ENCODE measurements around the gene ERAP2. TPM values are rescaled to one million over a fixed set of nuclear protein-coding genes. Genes with fewer than 3 reads are reported as not detected.

ERAP2 gene
- total and polyA plus RNA-seq, 2 donors: 11.3 to 51.5 TPM

GRCh38 chr5:96857924-96858323 is 18.4 kb upstream of the ERAP2 start:
- Histone ChIP-seq H3K4me1 (ENCODE audit: control insufficient read depth in 2 of 2, insufficient read depth in 2 of 2, low read length in 2 of 2) (peaks cover 0 to 5% of the 10 kb centered on the region in 2 donors), H3K27me3 (ENCODE audit: control insufficient read depth in 2 of 2, insufficient read depth in 1 of 2, low read length in 1 of 2) (no peaks in the 10 kb centered on the region), H3K9me3 (ENCODE audit: control insufficient read depth in 2 of 2, insufficient read depth in 1 of 2, low read length in 1 of 2) (no peaks in the 10 kb centered on the region), H3K27ac (ENCODE audit: low read depth in 1 of 2, low read length in 1 of 2) (no peak overlapping the region), H3K36me3 (ENCODE audit: control insufficient read depth in 2 of 2, insufficient read depth in 2 of 2, low read length in 1 of 2) (no peaks in the 10 kb centered on the region), H3K4me3 (ENCODE audit: low read length in 2 of 2) (no peak overlapping the region)
- DNase-seq (ENCODE audit: low read depth in 6 of 9, low spot score in 9 of 9): no peak
- 92% methylated on average over 4 of the region's 4 CpGs for WGBS

- Histone ChIP-seq H3K9me3 (ENCODE audit: control insufficient read depth in 2 of 2, insufficient read depth in 1 of 2, low read length in 1 of 2) (no peaks in the 10 kb centered on the region), H3K36me3 (ENCODE audit: control insufficient read depth in 2 of 2, insufficient read depth in 2 of 2, low read length in 1 of 2) (no peaks in the 10 kb centered on the region), H3K27ac (ENCODE audit: low read depth in 1 of 2, low read length in 1 of 2) (no peak overlapping the region), H3K4me1 (ENCODE audit: control insufficient read depth in 2 of 2, insufficient read depth in 2 of 2, low read length in 2 of 2) (peaks cover 0 to 5% of the 10 kb centered on the region in 2 donors), H3K4me3 (ENCODE audit: low read length in 2 of 2) (no peak overlapping the region), H3K27me3 (ENCODE audit: control insufficient read depth in 2 of 2, insufficient read depth in 1 of 2, low read length in 1 of 2) (no peaks in the 10 kb centered on the region)
- 95% methylated on average over 2 of the region's 2 CpGs for WGBS
- DNase-seq (ENCODE audit: low read depth in 6 of 9, low spot score in 9 of 9): no peak
Measured at GRCh38 chr5:96859375-96859774, 16.9 kb upstream of the ERAP2 start.

- Histone ChIP-seq H3K4me3 (ENCODE audit: low read length in 2 of 2) (no peak overlapping the region), H3K27ac (ENCODE audit: low read depth in 1 of 2, low read length in 1 of 2) (no peak overlapping the region), H3K36me3 (ENCODE audit: control insufficient read depth in 2 of 2, insufficient read depth in 2 of 2, low read length in 1 of 2) (no peaks in the 10 kb centered on the region), H3K9me3 (ENCODE audit: control insufficient read depth in 2 of 2, insufficient read depth in 1 of 2, low read length in 1 of 2) (no peaks in the 10 kb centered on the region), H3K27me3 (ENCODE audit: control insufficient read depth in 2 of 2, insufficient read depth in 1 of 2, low read length in 1 of 2) (no peaks in the 10 kb centered on the region), H3K4me1 (ENCODE audit: control insufficient read depth in 2 of 2, insufficient read depth in 2 of 2, low read length in 2 of 2) (peaks cover 0 to 5% of the 10 kb centered on the region in 2 donors)
- 64% methylated on average over 2 of the region's 2 CpGs for WGBS
- no peak for DNase-seq (ENCODE audit: low read depth in 6 of 9, low spot score in 9 of 9)
Measured at GRCh38 chr5:96861076-96861475, 15.2 kb upstream of the ERAP2 start.

DNA sequence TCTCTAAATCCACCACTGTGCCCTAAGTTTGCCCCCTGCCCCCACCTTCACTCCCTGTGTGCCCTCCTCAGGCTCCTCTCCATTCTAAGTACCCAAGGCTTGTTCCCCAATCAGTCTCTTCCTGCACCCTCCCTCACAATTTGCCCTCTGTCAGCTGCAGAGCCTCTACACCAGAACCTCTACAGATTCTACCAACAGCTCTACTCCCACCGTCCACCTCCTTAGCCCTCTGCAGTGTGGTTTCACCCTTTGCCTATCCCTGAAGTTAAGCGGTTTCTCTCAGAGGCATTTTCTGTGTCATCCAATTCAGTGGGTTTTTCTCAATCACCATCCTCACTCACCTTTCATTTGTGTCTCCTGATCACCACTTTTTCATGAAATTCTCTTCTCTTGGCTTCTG is 13.2 kb upstream of the ERAP2 start:
- Histone ChIP-seq H3K9me3 (ENCODE audit: control insufficient read depth in 2 of 2, insufficient read depth in 1 of 2, low read length in 1 of 2) (no peaks in the 10 kb centered on the region), H3K4me1 (ENCODE audit: control insufficient read depth in 2 of 2, insufficient read depth in 2 of 2, low read length in 2 of 2) (peaks cover 0 to 5% of the 10 kb centered on the region in 2 donors), H3K4me3 (ENCODE audit: low read length in 2 of 2) (no peak overlapping the region), H3K36me3 (ENCODE audit: control insufficient read depth in 2 of 2, insufficient read depth in 2 of 2, low read length in 1 of 2) (no peaks in the 10 kb centered on the region), H3K27me3 (ENCODE audit: control insufficient read depth in 2 of 2, insufficient read depth in 1 of 2, low read length in 1 of 2) (no peaks in the 10 kb centered on the region), H3K27ac (ENCODE audit: low read depth in 1 of 2, low read length in 1 of 2) (no peak overlapping the region)
- 73% methylated on average over 2 of the region's 2 CpGs for WGBS
- no peak for DNase-seq (ENCODE audit: low read depth in 6 of 9, low spot score in 9 of 9)

DNA sequence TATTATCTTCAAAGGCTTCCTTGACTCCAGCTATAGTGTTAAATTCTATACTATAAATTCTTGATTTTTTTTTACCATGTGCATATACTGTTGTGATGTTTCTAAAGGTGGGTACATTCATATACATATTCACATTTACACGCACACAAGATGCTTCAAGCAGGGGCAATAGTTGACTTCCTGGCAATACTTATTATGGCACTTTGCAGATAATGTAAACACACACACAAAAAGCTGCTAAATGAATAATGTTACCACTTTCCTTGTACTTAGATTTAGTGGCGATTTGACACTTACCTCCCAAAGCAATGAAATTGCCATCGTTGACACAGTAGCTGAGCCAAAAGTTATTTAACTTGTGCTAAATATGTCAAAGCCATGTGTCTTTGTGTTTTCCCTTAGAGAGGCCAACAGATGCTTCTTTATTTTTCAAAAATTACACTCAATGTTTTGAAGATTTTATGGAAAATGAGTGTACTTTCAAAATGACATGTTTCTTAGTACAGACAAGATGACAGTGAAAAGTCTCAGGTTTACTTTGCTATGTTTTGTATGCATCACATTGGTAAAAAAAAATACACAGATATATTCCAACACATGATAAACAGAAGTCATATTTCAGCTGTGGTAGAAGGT is 12.2 kb upstream of the ERAP2 start:
- H3K4me1 ChIP-seq (ENCODE audit: control insufficient read depth in 2 of 2, insufficient read depth in 2 of 2, low read length in 2 of 2): peaks cover 0 to 5% of the 10 kb centered on the region in 2 donors
- no peaks in the 10 kb centered on the region for H3K27me3 ChIP-seq (ENCODE audit: control insufficient read depth in 2 of 2, insufficient read depth in 1 of 2, low read length in 1 of 2)
- H3K4me3 ChIP-seq (ENCODE audit: low read length in 2 of 2): no peak overlapping the region
- H3K9me3 ChIP-seq (ENCODE audit: control insufficient read depth in 2 of 2, insufficient read depth in 1 of 2, low read length in 1 of 2): no peaks in the 10 kb centered on the region
- H3K27ac ChIP-seq (ENCODE audit: low read depth in 1 of 2, low read length in 1 of 2): no peak overlapping the region
- no peak for DNase-seq (ENCODE audit: low read depth in 6 of 9, low spot score in 9 of 9)
- no peaks in the 10 kb centered on the region for H3K36me3 ChIP-seq (ENCODE audit: control insufficient read depth in 2 of 2, insufficient read depth in 2 of 2, low read length in 1 of 2)
- WGBS: 97% methylated on average over 3 of the region's 3 CpGs

GRCh38 chr5:96864922-96865530 is 11.3 kb upstream of the ERAP2 start:
- H3K4me3 ChIP-seq (ENCODE audit: low read length in 2 of 2): no peak overlapping the region
- no peaks in the 10 kb centered on the region for H3K9me3 ChIP-seq (ENCODE audit: control insufficient read depth in 2 of 2, insufficient read depth in 1 of 2, low read length in 1 of 2)
- peaks cover 0 to 8% of the 10 kb centered on the region in 2 donors for H3K4me1 ChIP-seq (ENCODE audit: control insufficient read depth in 2 of 2, insufficient read depth in 2 of 2, low read length in 2 of 2)
- no peak overlapping the region for H3K27ac ChIP-seq (ENCODE audit: low read depth in 1 of 2, low read length in 1 of 2)
- DNase-seq (ENCODE audit: low read depth in 6 of 9, low spot score in 9 of 9): no peak
- H3K36me3 ChIP-seq (ENCODE audit: control insufficient read depth in 2 of 2, insufficient read depth in 2 of 2, low read length in 1 of 2): no peaks in the 10 kb centered on the region
- 98% methylated on average over 1 of the region's 1 CpG for WGBS
- H3K27me3 ChIP-seq (ENCODE audit: control insufficient read depth in 2 of 2, insufficient read depth in 1 of 2, low read length in 1 of 2): no peaks in the 10 kb centered on the region

DNA sequence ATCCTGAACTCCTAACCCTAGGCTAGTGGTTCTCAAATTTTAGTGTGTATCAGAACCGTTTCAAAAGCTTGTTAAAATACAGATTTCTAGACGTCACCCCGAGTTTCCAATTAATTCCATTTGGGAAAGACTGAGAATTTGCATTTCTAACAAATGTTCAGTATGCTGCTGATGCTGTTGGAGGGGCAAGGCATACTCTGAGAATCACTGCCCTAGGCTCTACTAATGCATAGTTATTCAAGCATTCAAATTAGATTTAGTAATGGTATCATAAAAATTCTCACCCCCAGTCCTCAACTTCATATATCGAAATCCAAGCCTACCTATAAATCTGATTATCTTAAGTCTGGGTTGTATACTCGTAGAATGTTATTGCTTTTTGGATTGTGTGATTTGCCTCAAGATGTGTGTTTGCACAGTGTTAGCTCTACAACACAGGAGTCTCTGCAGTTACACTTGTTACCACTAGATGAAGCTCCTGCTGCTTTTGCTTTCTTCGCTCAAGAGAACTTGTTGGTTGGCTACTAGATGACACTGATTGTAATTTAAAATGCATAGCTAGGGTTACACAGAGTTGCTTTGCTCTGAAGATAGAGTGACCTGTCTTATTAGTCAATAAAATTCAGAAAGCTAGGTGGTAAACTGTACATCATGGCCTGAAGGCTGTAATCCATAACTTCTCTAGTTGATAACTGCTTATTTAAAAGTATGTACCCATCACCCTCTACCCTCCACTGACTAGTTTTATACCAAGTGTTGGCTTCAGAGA is 7.5 kb upstream of the ERAP2 start:
- Histone ChIP-seq H3K27me3 (ENCODE audit: control insufficient read depth in 2 of 2, insufficient read depth in 1 of 2, low read length in 1 of 2) (no peaks in the 10 kb centered on the region), H3K4me3 (ENCODE audit: low read length in 2 of 2) (no peak overlapping the region), H3K36me3 (ENCODE audit: control insufficient read depth in 2 of 2, insufficient read depth in 2 of 2, low read length in 1 of 2) (no peaks in the 10 kb centered on the region), H3K27ac (ENCODE audit: low read depth in 1 of 2, low read length in 1 of 2) (no peak overlapping the region), H3K9me3 (ENCODE audit: control insufficient read depth in 2 of 2, insufficient read depth in 1 of 2, low read length in 1 of 2) (no peaks in the 10 kb centered on the region), H3K4me1 (ENCODE audit: control insufficient read depth in 2 of 2, insufficient read depth in 2 of 2, low read length in 2 of 2) (peaks cover 0 to 9% of the 10 kb centered on the region in 2 donors)
- WGBS: 73% methylated on average over 6 of the region's 6 CpGs
- DNase-seq (ENCODE audit: low read depth in 6 of 9, low spot score in 9 of 9): peak; percentile 27 to 80 (median 43)

- DNase-seq (ENCODE audit: low read depth in 6 of 9, low spot score in 9 of 9): no peak
- Histone ChIP-seq H3K27me3 (ENCODE audit: control insufficient read depth in 2 of 2, insufficient read depth in 1 of 2, low read length in 1 of 2) (no peaks in the 10 kb centered on the region), H3K4me1 (ENCODE audit: control insufficient read depth in 2 of 2, insufficient read depth in 2 of 2, low read length in 2 of 2) (peaks cover 0 to 9% of the 10 kb centered on the region in 2 donors), H3K36me3 (ENCODE audit: control insufficient read depth in 2 of 2, insufficient read depth in 2 of 2, low read length in 1 of 2) (no peaks in the 10 kb centered on the region), H3K4me3 (ENCODE audit: low read length in 2 of 2) (no peak overlapping the region), H3K9me3 (ENCODE audit: control insufficient read depth in 2 of 2, insufficient read depth in 1 of 2, low read length in 1 of 2) (no peaks in the 10 kb centered on the region), H3K27ac (ENCODE audit: low read depth in 1 of 2, low read length in 1 of 2) (no peak overlapping the region)
Measured at GRCh38 chr5:96869372-96869641, 7.0 kb upstream of the ERAP2 start.
